Upper lobe of left lung (tissue), 4 donors: Measurements from ENCODE around the gene GTPBP10.

Source experiments
- POLR2A ChIP-seq, 4 donors: fragments of 450-650 bp; IDR thresholded peaks; one replicate each; pipeline ENCODE4 v1.5.1; 2016 to 2017; ENCODE audit warnings: antibody characterized with exemption in 4 of 4, mild to moderate bottlenecking in 2 of 4
- TF ChIP-seq, protein P1 (sequence below), 6 experiments: fragments of 450-650 bp in 4 of 6; fragments of 200-600 bp in 2 of 6; sonication (generic) in 2 of 6; IDR thresholded peaks; one replicate each; pipeline ENCODE4 v1.5.1; 2016 to 2019; ENCODE audit warnings: antibody characterized with exemption in 6 of 6

- no peak for TF ChIP-seq POLR2A (IDR thresholded peaks at IDR 0.05)
- TF ChIP-seq, protein P1, sequence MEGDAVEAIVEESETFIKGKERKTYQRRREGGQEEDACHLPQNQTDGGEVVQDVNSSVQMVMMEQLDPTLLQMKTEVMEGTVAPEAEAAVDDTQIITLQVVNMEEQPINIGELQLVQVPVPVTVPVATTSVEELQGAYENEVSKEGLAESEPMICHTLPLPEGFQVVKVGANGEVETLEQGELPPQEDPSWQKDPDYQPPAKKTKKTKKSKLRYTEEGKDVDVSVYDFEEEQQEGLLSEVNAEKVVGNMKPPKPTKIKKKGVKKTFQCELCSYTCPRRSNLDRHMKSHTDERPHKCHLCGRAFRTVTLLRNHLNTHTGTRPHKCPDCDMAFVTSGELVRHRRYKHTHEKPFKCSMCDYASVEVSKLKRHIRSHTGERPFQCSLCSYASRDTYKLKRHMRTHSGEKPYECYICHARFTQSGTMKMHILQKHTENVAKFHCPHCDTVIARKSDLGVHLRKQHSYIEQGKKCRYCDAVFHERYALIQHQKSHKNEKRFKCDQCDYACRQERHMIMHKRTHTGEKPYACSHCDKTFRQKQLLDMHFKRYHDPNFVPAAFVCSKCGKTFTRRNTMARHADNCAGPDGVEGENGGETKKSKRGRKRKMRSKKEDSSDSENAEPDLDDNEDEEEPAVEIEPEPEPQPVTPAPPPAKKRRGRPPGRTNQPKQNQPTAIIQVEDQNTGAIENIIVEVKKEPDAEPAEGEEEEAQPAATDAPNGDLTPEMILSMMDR (IDR thresholded peaks at IDR 0.05): no peak
These were observed 43.3 kb upstream of the GTPBP10 start for GRCh38 chr7:90303241-90303640.
